ENCODE measurements around the gene SPATC1L. TPM values are rescaled to one million over a fixed set of nuclear protein-coding genes. Genes with fewer than 3 reads are reported as not detected.

SPATC1L gene
- total and polyA plus RNA-seq, 7 donors: 1.9 to 6.0 (median 3.9) TPM

DNA sequence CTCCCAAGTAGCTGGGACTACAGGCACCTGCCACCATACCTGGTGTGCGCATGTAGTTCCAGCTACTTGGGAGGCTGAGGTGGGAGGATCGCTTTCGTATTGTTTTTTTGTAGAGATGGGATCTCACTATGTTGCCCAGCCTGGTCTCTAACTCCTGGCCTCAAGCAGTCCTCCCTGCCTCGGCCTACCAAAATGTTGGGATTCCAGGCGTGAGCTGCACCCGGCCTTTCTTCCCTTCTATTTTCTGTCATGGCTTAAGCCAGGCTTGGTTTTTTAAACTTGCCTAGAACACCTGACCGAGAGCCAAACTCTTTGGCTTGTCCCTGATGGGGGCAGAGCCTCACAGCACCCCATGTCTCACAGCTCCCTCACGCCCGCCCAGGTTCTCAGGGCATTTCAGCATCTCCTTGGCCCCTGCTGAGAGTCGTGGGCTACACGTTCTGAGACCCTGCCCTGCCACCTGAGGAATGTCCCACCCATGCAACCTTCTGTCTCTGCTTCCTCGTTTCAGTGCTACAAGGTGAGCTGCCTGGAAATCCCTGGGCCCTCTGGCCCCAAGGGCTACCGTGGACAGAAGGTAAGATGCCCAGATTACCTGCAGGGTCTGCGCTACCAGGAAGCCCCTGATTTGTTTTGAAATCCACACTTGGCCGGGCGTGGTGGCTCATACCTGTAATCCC is 70.6 kb downstream of the SPATC1L start:
- intact Hi-C loops (cut with DNase I): no loop called here
- ATAC-seq: no peak
- peaks cover 0 to 55% of the 10 kb centered on the region in 2 donors for H3K36me3 ChIP-seq (ENCODE audit: insufficient read depth in 1 of 2, low read depth in 1 of 2)
- H3K9me3 ChIP-seq: peaks cover under 1% of the 10 kb centered on the region
- no peak overlapping the region for H3K4me3 ChIP-seq
- peaks cover 0 to 9% (median 2%) of the 10 kb centered on the region in 3 donors for H3K27me3 ChIP-seq (ENCODE audit: insufficient read depth in 3 of 3, low read length in 2 of 3)
- H3K27ac ChIP-seq: no peak overlapping the region
- TF ChIP-seq CTCF (IDR thresholded peaks at IDR 0.05): no peak
- peak in 1 of 2 donors; percentile 34 for DNase-seq
- 96% methylated on average over 16 of the region's 16 CpGs for WGBS, 3 donors
- H3K4me1 ChIP-seq: no peaks in the 10 kb centered on the region

- intact Hi-C loops (cut with DNase I): no loop called here
- TF ChIP-seq CTCF (IDR thresholded peaks at IDR 0.05): no peak
- H3K36me3 ChIP-seq (ENCODE audit: insufficient read depth in 1 of 2, low read depth in 1 of 2): peaks cover 0 to 46% of the 10 kb centered on the region in 2 donors
- H3K4me3 ChIP-seq: no peak overlapping the region
- H3K27me3 ChIP-seq (ENCODE audit: insufficient read depth in 3 of 3, low read length in 2 of 3): peaks cover 0 to 9% (median 2%) of the 10 kb centered on the region in 3 donors
- WGBS, 3 donors: 91 to 92% (median 91%) methylated on average over 20 of the region's 20 CpGs
- H3K9me3 ChIP-seq: peaks cover 7% of the 10 kb centered on the region
- no peaks in the 10 kb centered on the region for H3K4me1 ChIP-seq
- DNase-seq (peak in 1 of 2 donors; percentile 42), ATAC-seq (no peak)
- no peak overlapping the region for H3K27ac ChIP-seq
These were observed 71.5 kb downstream of the SPATC1L start for GRCh38 chr21:46112725-46113215.

GRCh38 chr21:46111857-46112724 is 72.2 kb downstream of the SPATC1L start:
- TF ChIP-seq CTCF (IDR thresholded peaks at IDR 0.05): no peak
- H3K27ac ChIP-seq: no peak overlapping the region
- ATAC-seq (no peak), DNase-seq (peak; percentile 15 to 49)
- H3K36me3 ChIP-seq (ENCODE audit: insufficient read depth in 1 of 2, low read depth in 1 of 2): peaks cover 0 to 40% of the 10 kb centered on the region in 2 donors
- 94 to 97% (median 94%) methylated on average over 65 to 69 of the region's 69 CpGs for WGBS, 3 donors
- peaks cover 7% of the 10 kb centered on the region for H3K9me3 ChIP-seq
- H3K4me1 ChIP-seq: no peaks in the 10 kb centered on the region
- H3K4me3 ChIP-seq: no peak overlapping the region
- intact Hi-C loops (cut with DNase I): no loop called here
- peaks cover 0 to 9% (median 2%) of the 10 kb centered on the region in 3 donors for H3K27me3 ChIP-seq (ENCODE audit: insufficient read depth in 3 of 3, low read length in 2 of 3)

DNA sequence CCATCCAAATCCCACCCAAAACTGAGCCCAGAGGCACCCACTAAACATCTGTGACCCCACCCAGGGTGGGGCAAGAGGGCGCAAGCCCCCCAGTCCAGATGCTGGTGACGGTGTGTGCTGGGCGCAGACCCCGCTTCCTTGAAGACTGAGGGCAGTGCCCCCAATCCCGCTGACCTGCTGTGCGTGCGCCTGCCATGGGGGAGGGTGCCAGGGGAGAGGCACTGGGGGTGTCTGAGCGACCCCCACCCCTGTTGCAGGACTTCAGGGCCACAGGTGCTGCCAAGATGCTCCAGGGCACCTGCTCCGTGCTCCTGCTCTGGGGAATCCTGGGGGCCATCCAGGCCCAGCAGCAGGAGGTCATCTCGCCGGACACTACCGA is 73.1 kb downstream of the SPATC1L start:
- Histone ChIP-seq H3K4me3 (no peak overlapping the region), H3K36me3 (ENCODE audit: insufficient read depth in 1 of 2, low read depth in 1 of 2) (peaks cover 0 to 35% of the 10 kb centered on the region in 2 donors)
- WGBS, 3 donors: 82 to 94% (median 89%) methylated on average over 11 to 12 of the region's 12 CpGs

More for the DNA sequence above, 73.1 kb downstream of the SPATC1L start:
- Histone ChIP-seq H3K27ac (no peak overlapping the region), H3K27me3 (ENCODE audit: insufficient read depth in 3 of 3, low read length in 2 of 3) (peaks cover 0 to 9% (median 2%) of the 10 kb centered on the region in 3 donors), H3K4me1 (no peaks in the 10 kb centered on the region), H3K9me3 (peaks cover 7% of the 10 kb centered on the region)
- no peak for TF ChIP-seq CTCF (IDR thresholded peaks at IDR 0.05)
- ATAC-seq (no peak), DNase-seq (peak in 1 of 2 donors; percentile 49)
- intact Hi-C loops (cut with DNase I): no loop called here

Other genes starting within 250 kb of the SPATC1L start
- 10 to 100 TPM; 36.1 to 83.0 (median 61.9) TPM for gene COL6A1, start 202.7 kb downstream of the SPATC1L start, total RNA-seq
- 10 to 100 TPM; 29.4 to 32.1 (median 30.4) TPM for gene COL6A1, start 202.7 kb downstream of the SPATC1L start, polyA plus RNA-seq
- 100 to 1,000 TPM in 2 of 4 donors, 10 to 100 TPM in 2; 56.2 to 122 (median 90.4) TPM for gene COL6A2, start 86.3 kb downstream of the SPATC1L start, total RNA-seq
- 10 to 100 TPM; 29.8 to 58.8 (median 47.1) TPM for gene COL6A2, start 86.3 kb downstream of the SPATC1L start, polyA plus RNA-seq
- gene FTCD, start 28.9 kb downstream of the SPATC1L start, total RNA-seq: 1 to 10 TPM in 1 of 4 donors, under 1 TPM in 1, not detected in 2; 0.16 to 2.0 TPM
- under 1 TPM in 2 of 3 donors, not detected in 1; 0.03 to 0.09 TPM for gene FTCD, start 28.9 kb downstream of the SPATC1L start, polyA plus RNA-seq
- 10 to 100 TPM; 24.8 to 31.5 (median 30.4) TPM for gene LSS, start 44.3 kb upstream of the SPATC1L start, total RNA-seq
- 10 to 100 TPM; 10.7 to 19.3 (median 14.4) TPM for gene LSS, start 44.3 kb upstream of the SPATC1L start, polyA plus RNA-seq
- gene MCM3AP, start 101.2 kb upstream of the SPATC1L start, total RNA-seq: 100 to 1,000 TPM in 1 of 4 donors, 10 to 100 TPM in 3; 70.4 to 102 (median 89.7) TPM
- 100 to 1,000 TPM in 1 of 3 donors, 10 to 100 TPM in 2; 44.0 to 104 (median 49.6) TPM for gene MCM3AP, start 101.2 kb upstream of the SPATC1L start, polyA plus RNA-seq
- 10 to 100 TPM in 1 of 4 donors, 1 to 10 TPM in 3; 4.7 to 11.0 (median 7.1) TPM for gene YBEY, start 101.9 kb upstream of the SPATC1L start, total RNA-seq
- gene YBEY, start 101.9 kb upstream of the SPATC1L start, polyA plus RNA-seq: 10 to 100 TPM; 12.2 to 18.2 (median 14.8) TPM
- gene C21orf58, start 139.4 kb upstream of the SPATC1L start, total RNA-seq: 1 to 10 TPM in 3 of 4 donors, under 1 TPM in 1; 0.49 to 3.0 (median 1.1) TPM
- gene C21orf58, start 139.4 kb upstream of the SPATC1L start, polyA plus RNA-seq: 1 to 10 TPM in 1 of 3 donors, under 1 TPM in 2; 0.38 to 2.3 (median 0.47) TPM
- gene PCNT, start 139.7 kb upstream of the SPATC1L start, total RNA-seq: 100 to 1,000 TPM in 3 of 4 donors, 10 to 100 TPM in 1; 99.4 to 642 (median 295) TPM
- 100 to 1,000 TPM; 118 to 294 (median 248) TPM for gene PCNT, start 139.7 kb upstream of the SPATC1L start, polyA plus RNA-seq

Measured in psoas muscle (tissue), 8 donors.